HG02970 (cell line): ENCODE results near the gene CEP78.
"Not testable (repeated sequence)": the region's sequence is repeated elsewhere in the genome, so short reads cannot be mapped to it uniquely, and the experiment has no call there.

Experiments
- ATAC-seq: cut with Tn5 transposase; IDR thresholded peaks from one replicate; pipeline ENCODE4 v1.9.1; 2021; ENCODE audit warnings: mild to moderate bottlenecking, moderate library complexity, moderate number of reproducible peaks; ENCODE audit not compliant: unreplicated experiment, low FRiP score

The CEP78 gene

DNA sequence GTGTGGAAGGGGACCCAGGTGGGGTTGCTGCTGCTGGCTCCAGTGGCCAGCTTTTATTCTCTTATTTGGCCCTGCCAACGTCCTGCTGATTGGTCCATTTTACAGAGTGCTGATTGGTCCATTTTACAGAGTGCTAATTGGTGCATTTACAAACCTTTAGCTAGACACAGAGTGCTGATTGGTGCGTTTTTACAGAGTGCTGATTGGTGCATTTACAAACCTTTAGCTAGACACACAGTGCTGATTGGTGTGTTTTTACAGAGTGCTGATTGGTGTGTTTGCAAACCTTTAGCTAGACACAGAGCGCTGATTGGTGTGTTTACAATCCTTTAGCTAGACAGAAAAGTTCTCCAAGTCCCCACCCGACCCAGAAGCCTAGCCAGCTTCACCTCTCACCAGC, 48.3 kb downstream of the CEP78 start:
- not testable (repeated sequence) for ATAC-seq

GRCh38 chr9:78286125-78286524, 50.2 kb downstream of the CEP78 start:
- no peak for ATAC-seq

DNA sequence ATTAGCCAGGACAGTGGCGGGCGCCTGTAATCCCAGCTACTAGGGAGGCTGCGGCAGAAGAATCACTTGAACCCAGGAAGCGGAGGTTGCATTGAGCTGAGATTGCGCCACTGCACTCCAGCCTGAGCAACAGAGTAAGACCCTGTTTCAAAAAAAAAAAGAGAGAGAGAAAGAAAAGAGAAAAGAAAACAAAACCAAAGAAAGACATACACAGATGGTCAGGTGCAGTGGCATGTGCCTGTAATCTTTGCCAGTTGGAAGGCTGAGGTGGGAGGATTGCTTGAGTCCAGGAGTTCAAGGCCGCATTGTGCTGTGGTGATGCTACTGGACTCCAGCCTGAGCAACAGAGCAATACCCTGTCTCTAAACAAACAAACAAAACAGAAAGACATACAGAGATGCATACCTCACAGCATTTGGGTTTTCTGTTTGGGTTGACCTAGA, 51.1 kb downstream of the CEP78 start:
- no peak for ATAC-seq

- ATAC-seq = no peak
These were observed 52.5 kb downstream of the CEP78 start for GRCh38 chr9:78288214-78288892.

DNA sequence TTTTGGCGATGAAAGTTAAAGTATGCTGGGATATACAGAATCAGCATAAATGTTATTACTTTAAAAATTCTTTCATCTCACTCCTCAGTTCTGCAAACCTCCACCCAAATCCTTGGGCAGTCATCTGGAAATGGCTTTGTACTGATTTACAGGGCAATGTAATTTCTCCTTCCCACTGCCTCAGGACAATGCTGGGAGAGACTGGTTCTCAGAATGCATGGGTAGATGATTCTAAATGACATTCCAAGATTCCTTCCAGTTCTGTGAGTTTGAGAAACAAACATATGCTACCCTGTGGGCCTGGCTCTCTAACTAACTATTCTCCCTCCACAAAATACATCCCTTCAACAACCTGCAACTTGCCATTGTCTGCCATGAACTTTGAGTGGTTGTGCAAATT, 53.6 kb downstream of the CEP78 start:
- ATAC-seq = no peak

DNA sequence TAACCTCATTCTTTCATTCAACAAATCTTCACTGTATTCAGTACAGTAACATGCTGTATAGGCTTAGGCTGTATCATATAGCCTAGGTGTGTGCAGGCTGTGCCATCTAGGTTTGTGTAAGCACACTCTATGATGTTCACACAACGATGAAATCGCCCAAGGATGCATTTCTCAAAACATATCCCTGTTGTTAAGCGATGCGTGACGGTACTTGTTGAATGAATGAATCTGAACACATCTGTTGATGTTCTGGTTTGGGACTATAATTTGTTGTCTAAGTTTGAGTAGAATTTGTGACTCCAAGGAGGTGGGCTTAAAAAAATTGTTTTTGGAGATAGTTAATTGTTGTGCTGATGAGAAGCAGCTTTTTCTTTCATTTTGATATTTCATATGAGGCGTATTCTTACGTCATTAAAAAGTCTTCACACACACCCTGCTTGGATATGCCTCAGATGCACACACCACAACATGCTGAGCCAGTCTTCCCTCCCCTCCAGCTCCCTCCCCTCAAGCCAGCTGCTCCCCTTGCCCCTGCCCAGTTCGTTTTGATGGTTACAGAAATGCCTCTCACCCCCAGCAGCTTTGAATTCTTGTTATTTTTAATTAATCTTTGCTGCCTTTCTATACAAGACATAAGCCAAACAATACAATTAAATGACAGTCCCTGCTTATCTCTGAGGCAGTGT, 55.5 kb downstream of the CEP78 start:
- ATAC-seq = no peak

- ATAC-seq = no peak
These were observed 56.2 kb downstream of the CEP78 start for GRCh38 chr9:78292026-78292425.

GRCh38 chr9:78292716-78293497, 57.0 kb downstream of the CEP78 start:
- no peak for ATAC-seq

DNA sequence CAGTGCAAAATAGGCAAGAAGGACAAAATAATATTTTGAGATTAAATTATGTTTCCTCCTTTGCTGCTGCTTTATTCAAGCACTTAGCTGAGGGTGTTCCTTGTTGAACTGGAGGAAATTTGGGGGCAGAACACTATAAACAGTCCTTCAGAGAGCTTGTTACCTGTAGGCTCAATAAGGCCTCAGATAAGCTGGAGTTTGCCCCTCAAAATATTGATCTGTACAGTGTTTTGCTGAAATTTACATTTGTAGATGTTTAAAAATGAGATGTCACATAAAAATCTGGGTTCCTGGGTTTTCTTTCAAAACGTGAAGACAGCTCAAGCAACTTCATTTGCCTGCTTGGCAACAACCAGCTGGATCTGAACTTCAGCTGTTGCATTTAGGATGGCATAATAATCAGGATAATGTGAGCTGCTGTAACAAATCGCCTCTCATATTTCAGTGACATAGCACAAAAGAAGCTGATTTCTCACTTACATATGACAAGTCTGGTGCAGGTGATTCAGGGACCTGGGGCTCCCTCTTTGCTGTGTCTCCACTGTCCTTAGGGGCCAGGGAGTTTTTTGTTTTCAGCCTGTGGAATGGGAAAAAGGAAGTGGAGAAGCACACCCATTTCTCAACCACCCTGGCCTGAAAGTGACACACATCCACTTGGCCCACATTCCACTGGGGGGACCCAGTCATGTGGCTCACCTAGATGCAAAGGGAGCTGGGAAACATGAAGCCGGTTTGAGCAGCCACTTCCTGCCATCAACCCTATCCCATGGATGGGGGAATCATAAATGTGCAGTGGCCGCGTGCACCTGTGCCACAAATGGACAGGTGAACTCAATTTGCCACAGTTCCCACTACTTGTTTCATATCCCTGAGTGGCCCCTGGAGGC, 58.7 kb downstream of the CEP78 start:
- no peak for ATAC-seq

- no peak for ATAC-seq
These were observed 59.3 kb downstream of the CEP78 start for GRCh38 chr9:78295177-78295575.

GRCh38 chr9:78295731-78296130, 59.9 kb downstream of the CEP78 start:
- no peak for ATAC-seq

DNA sequence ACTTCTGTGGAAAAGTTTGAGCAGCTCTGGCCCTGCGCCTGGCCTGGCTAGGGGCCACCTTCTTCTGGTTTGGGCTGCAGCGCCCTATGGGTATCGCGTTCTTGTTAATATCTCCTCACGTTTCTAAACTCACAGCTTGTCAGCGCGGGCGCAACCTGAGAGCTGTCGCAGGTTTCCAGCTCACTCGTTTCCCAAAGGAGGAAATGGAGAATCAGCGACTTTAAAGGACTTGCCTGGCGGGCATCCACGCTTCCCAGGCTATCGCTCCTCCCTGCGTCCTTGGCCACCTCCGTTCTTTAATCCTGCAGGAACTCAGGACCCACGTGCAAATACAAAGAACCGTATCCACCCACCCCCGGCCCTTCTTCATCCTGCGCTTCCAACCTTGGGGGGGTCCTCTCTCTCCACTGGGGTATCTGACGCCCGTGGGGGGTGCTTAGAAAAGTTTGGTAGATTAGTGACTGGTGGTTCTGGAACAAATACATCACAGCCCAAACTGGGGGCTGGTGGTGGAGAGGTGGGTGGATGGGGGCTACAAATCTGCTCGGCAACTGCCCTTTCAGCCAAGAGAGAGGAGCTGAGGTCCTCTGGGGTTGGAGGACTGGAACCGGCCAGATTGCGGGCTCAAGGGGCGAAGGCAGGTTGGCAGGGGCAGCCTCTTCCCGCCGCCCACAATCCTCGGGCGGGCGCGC, 60.5 kb downstream of the CEP78 start:
- no peak for ATAC-seq

GRCh38 chr9:78296893-78297671, 61.2 kb downstream of the CEP78 start, which contains the start of gene PSAT1:
TSS of gene PSAT1 (plus strand) at chr9:78297125. CDS start at chr9:78297211, 86 bp downstream.
- ATAC-seq = peak; percentile 98

GRCh38 chr9:78297672-78297961, 61.7 kb downstream of the CEP78 start:
- no peak for ATAC-seq

DNA sequence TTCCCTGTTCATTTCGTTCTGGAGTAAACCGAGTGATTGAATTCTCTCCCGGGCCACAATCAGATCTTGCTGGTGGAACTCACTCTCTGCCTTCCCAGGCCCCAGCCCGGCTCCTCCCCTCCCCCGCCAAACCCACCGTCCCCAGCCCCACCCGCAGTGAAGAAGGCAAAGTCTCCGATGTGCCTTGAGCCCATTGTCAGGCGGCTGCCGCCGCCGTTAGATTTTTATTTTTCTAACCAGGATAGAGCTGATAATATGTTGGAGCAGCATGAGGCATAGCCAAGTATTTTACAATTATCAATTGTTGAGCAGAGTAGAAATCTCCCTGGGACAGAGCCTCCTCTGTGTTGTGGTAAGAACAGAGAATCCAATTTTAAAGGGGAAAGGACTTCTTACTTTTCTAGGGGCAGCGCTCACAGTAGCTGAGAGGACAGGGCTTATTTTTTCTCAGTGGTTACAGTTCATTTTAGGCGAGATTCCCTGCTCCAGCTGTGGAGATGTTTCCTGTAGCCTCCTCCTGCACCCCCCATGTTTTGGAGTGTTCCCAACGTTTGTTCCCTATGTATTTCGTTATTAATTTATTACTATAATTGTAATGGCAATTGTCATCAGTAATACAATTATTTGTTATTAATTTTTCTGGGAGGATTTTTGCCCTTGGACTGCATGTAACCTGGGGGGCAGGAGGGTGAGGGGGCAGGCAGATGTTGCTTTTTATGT, 62.3 kb downstream of the CEP78 start:
- ATAC-seq = no peak

DNA sequence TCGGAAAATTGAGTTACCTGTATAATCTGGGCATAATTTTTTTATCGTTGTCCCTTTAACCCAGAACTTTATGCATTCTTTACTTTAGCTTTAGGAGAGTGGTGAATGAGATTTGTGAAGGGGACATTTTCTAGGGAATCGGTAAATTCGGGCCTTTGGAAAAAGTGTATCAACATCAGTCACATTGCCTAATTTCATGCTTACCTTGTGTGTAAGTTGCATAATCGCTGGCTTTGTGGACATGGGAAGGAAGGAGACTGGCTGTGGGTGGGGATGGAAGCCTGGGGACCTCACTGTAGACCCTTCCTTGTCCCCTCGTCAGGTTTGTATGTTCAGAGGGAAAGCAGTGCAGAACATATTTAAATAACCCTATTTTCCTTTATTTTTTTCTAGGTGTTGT, 64.3 kb downstream of the CEP78 start:
- ATAC-seq = no peak

DNA sequence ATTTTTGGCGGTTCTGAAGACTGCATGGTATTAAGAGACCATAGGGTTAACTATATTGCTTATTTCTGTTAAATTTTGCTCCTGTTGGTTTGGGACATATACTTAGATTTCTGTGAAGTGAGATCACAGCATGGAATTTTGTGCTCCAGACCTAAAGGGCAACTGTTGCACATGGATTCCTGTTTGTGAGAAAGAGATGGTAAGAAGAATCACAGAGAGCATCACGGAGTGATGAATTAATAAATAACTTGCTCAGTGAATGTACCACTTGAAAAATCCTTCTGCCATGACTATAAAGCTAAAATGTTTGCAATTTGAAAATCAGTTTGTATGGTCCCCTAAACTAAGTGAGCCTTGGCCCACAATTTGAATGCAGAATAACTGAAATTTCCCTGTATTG, 65.6 kb downstream of the CEP78 start:
- no peak for ATAC-seq

- no peak for ATAC-seq
These were observed 67.6 kb downstream of the CEP78 start for GRCh38 chr9:78303377-78304062.
